B cell (primary cell): ENCODE results near the gene ZYG11A.

ENCODE experiments used
- EZH2 ChIP-seq: IDR thresholded peaks from 2 replicates; pipeline ENCODE4 v1.6.1; 2012; ENCODE audit warnings: borderline replicate concordance, low read depth, mild to moderate bottlenecking, moderate library complexity, low read length; ENCODE audit not compliant: insufficient read depth, poor library complexity, severe bottlenecking
- TF ChIP-seq, protein P1 (sequence below): fragments of 200-600 bp; IDR thresholded peaks from one replicate; pipeline ENCODE4 v1.8.0; 2022; ENCODE audit warnings: antibody characterized with exemption, mild to moderate bottlenecking

DNA sequence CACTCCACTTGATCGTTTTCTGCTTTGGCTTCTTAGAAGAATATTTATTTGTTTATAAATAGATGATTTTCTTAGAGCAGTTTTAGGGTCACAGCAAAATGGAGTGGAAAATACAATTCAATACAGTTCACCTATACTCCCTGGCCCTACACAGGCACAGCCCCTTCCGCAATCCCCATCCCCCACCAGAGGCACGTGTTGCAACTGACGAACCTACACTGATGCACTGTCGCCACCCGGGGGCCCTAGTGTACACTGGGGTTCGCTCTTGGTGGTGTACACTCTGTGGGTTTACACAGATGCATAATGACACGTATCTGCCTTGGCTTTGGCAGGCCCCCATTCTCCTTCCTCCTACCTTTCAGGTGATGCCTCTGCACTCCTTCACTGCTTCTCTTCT, 71.0 kb downstream of the ZYG11A start:
- TF ChIP-seq, protein P1, sequence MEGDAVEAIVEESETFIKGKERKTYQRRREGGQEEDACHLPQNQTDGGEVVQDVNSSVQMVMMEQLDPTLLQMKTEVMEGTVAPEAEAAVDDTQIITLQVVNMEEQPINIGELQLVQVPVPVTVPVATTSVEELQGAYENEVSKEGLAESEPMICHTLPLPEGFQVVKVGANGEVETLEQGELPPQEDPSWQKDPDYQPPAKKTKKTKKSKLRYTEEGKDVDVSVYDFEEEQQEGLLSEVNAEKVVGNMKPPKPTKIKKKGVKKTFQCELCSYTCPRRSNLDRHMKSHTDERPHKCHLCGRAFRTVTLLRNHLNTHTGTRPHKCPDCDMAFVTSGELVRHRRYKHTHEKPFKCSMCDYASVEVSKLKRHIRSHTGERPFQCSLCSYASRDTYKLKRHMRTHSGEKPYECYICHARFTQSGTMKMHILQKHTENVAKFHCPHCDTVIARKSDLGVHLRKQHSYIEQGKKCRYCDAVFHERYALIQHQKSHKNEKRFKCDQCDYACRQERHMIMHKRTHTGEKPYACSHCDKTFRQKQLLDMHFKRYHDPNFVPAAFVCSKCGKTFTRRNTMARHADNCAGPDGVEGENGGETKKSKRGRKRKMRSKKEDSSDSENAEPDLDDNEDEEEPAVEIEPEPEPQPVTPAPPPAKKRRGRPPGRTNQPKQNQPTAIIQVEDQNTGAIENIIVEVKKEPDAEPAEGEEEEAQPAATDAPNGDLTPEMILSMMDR, result no peak
- TF ChIP-seq EZH2, result no peak
